BJ (cell line): ENCODE results near the gene WNT2B. TPM values are rescaled to one million over a fixed set of nuclear protein-coding genes. Genes with fewer than 3 reads are reported as not detected.

ENCODE experiments used
- CTCF ChIA-PET: fragments of 350-600 bp; formaldehyde crosslinking; extraction: SDS; loops from one replicate; lab custom pipeline; 2021; ENCODE audit warnings: antibody characterized with exemption, inconsistent platforms; lab: Yijun Ruan, JAX
- POLR2A ChIA-PET: fragments of 300-600 bp; sonication (Branson Sonifier 250); formaldehyde crosslinking; extraction: SDS; loops from one replicate; lab custom pipeline; 2021; ENCODE audit warnings: antibody characterized with exemption; lab: Charles Lee
- DNase-seq: peaks from one replicate; pipeline ENCODE4 v3.0.0-alpha.2; 2011; ENCODE audit warnings: low read depth
- H3K27me3 ChIP-seq: 2 replicates; pipeline ENCODE4 v1.6.0; 2011; ENCODE audit warnings: low read length; ENCODE audit not compliant: control insufficient read depth, insufficient read depth
- H3K36me3 ChIP-seq: 2 replicates; pipeline ENCODE4 v1.5.1; 2011; ENCODE audit warnings: low read length; ENCODE audit not compliant: control insufficient read depth, insufficient read depth
- H3K4me3 ChIP-seq: 2 replicates; pipeline ENCODE4 v1.5.1; 2011; ENCODE audit warnings: low read depth, mild to moderate bottlenecking, control low read depth, low read length
- CTCF ChIP-seq: IDR thresholded peaks from 2 replicates; pipeline ENCODE4 v1.5.1; 2011; ENCODE audit warnings: low read depth, mild to moderate bottlenecking, control low read depth, inconsistent platforms, low read length, moderate library complexity; ENCODE audit not compliant: insufficient read depth
- polyA plus RNA-seq: library from polyadenylated mRNA; depleted of rRNA; stranded (reverse); fragments of >200 nt; gene quantifications from 2 replicates; pipeline ENCODE4 v1.2.3, GENCODE V29; 2011

The WNT2B gene
- polyA plus RNA-seq, 1 experiment: 3.1 TPM

GRCh38 chr1:112516141-112516540, 7.4 kb downstream of the WNT2B start:
- no peaks in the 10 kb centered on the region for H3K36me3 ChIP-seq
- H3K27me3 ChIP-seq: no peaks in the 10 kb centered on the region
- TF ChIP-seq CTCF: no peak
- CTCF ChIA-PET: interaction anchor here (1.1 to 1.7 kb wide), 2 partner anchors 14 to 120 kb away, joined by 4 to 6 read pairs; partner anchors contain the start of gene CTTNBP2NL
- DNase-seq: no peak
- POLR2A ChIA-PET: interaction anchor here (0.9 kb wide), 1 partner anchor 122 kb away, joined by 3 read pairs; no protein-coding TSS in a partner anchor
- no peak overlapping the region for H3K4me3 ChIP-seq

- ChIA-PET POLR2A (no interaction called here), CTCF (no interaction called here)
- no peak overlapping the region for H3K4me3 ChIP-seq
- no peaks in the 10 kb centered on the region for H3K27me3 ChIP-seq
- no peak for TF ChIP-seq CTCF
- H3K36me3 ChIP-seq: no peaks in the 10 kb centered on the region
- no peak for DNase-seq
These were observed 8.5 kb downstream of the WNT2B start for GRCh38 chr1:112517231-112517630.

DNA sequence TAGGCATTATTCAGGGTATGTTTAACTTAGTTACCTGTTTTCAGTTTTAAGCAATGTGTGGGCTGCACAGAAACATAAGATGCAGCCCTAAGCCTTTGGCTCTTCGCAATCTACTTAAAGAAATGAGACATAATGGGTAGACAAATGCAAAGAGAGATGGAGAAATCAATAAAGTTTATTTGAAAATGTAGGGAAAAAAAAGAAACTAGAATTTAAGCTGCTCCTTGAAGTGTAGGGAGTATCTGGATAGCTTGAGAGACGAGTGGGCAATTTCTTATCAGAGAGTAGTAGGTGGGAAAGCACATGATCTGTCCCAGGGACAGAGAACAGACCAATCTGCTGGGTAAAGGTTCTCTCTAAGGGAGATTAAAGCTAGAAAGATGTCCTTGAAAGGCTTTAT, 8.9 kb downstream of the WNT2B start:
- H3K27me3 ChIP-seq: no peaks in the 10 kb centered on the region
- ChIA-PET CTCF (interaction anchor here (1.5 kb wide), 1 partner anchor 16 kb away, joined by 7 read pairs; no protein-coding TSS in a partner anchor), POLR2A (no interaction called here)
- H3K4me3 ChIP-seq: no peak overlapping the region
- no peak for DNase-seq
- H3K36me3 ChIP-seq: no peaks in the 10 kb centered on the region
- no peak for TF ChIP-seq CTCF

GRCh38 chr1:112518186-112518585, 9.4 kb downstream of the WNT2B start:
- no peak for DNase-seq
- Histone ChIP-seq H3K36me3 (no peaks in the 10 kb centered on the region), H3K4me3 (no peak overlapping the region), H3K27me3 (no peaks in the 10 kb centered on the region)
- no peak for TF ChIP-seq CTCF
- CTCF ChIA-PET: interaction anchor here (1.1 to 1.5 kb wide), 2 partner anchors 8 to 17 kb away, joined by 4 to 7 read pairs; no protein-coding TSS in a partner anchor
- POLR2A ChIA-PET: no interaction called here

GRCh38 chr1:112520166-112520565, 11.4 kb downstream of the WNT2B start:
- ChIA-PET POLR2A (no interaction called here), CTCF (no interaction called here)
- no peak for TF ChIP-seq CTCF
- no peaks in the 10 kb centered on the region; the same call in 1 of the 2 replicates for H3K36me3 ChIP-seq
- H3K27me3 ChIP-seq: no peaks in the 10 kb centered on the region
- DNase-seq: no peak
- H3K4me3 ChIP-seq: no peak overlapping the region
